Osteocyte (in vitro differentiated cells): Measurements from ENCODE around the gene RPLP2. TPM values are rescaled to one million over a fixed set of nuclear protein-coding genes. Genes with fewer than 3 reads are reported as not detected.

Source experiments
- DNase-seq: peaks from one replicate; pipeline ENCODE4 v3.0.0; 2021; ENCODE audit warnings: mixed read lengths; ENCODE audit not compliant: unreplicated experiment; ENCODE audit errors: extremely low spot score
- H3K27ac Mint-ChIP-seq: one replicate; pipeline ENCODE4 v1.8.0; 2021; ENCODE audit warnings: mild to moderate bottlenecking, mixed read lengths; ENCODE audit not compliant: unreplicated experiment
- H3K27me3 Mint-ChIP-seq: one replicate; pipeline ENCODE4 v1.8.0; 2021; ENCODE audit warnings: mixed read lengths; ENCODE audit not compliant: unreplicated experiment
- H3K36me3 Mint-ChIP-seq: one replicate; pipeline ENCODE4 v1.8.0; 2021; ENCODE audit warnings: mixed read lengths; ENCODE audit not compliant: unreplicated experiment
- H3K4me1 Mint-ChIP-seq: one replicate; pipeline ENCODE4 v1.8.0; 2021; ENCODE audit warnings: mixed read lengths; ENCODE audit not compliant: unreplicated experiment
- H3K4me3 Mint-ChIP-seq: one replicate; pipeline ENCODE4 v1.8.0; 2021; ENCODE audit warnings: mild to moderate bottlenecking, moderate library complexity, mixed read lengths; ENCODE audit not compliant: unreplicated experiment
- H3K9me3 Mint-ChIP-seq: one replicate; pipeline ENCODE4 v1.8.0; 2021; ENCODE audit warnings: mixed read lengths; ENCODE audit not compliant: unreplicated experiment
- CTCF ChIP-seq: fragments of 200-600 bp; sonication (generic); IDR thresholded peaks from 2 replicates; pipeline ENCODE4 v1.5.0; 2021; ENCODE audit warnings: antibody characterized with exemption, mild to moderate bottlenecking, moderate library complexity
- total RNA-seq: library from RNA; stranded (reverse); gene quantifications from 2 replicates; pipeline ENCODE4 v1.2.1, GENCODE V29; 2021

RPLP2 gene
- total RNA-seq, 1 donor from 2014 or later, result 1,500 TPM

- peaks cover 11% of the 10 kb centered on the region for H3K36me3 Mint-ChIP-seq
- no peak for DNase-seq
- H3K4me1 Mint-ChIP-seq, result peaks cover 24% of the 10 kb centered on the region
- no peaks in the 10 kb centered on the region for H3K27me3 Mint-ChIP-seq
- H3K9me3 Mint-ChIP-seq, result no peaks in the 10 kb centered on the region
- no peak for TF ChIP-seq CTCF
- no peak overlapping the region for H3K27ac Mint-ChIP-seq
- H3K4me3 Mint-ChIP-seq, result no peak overlapping the region
Measured at GRCh38 chr11:813456-814096, 3.8 kb downstream of the RPLP2 start.

DNA sequence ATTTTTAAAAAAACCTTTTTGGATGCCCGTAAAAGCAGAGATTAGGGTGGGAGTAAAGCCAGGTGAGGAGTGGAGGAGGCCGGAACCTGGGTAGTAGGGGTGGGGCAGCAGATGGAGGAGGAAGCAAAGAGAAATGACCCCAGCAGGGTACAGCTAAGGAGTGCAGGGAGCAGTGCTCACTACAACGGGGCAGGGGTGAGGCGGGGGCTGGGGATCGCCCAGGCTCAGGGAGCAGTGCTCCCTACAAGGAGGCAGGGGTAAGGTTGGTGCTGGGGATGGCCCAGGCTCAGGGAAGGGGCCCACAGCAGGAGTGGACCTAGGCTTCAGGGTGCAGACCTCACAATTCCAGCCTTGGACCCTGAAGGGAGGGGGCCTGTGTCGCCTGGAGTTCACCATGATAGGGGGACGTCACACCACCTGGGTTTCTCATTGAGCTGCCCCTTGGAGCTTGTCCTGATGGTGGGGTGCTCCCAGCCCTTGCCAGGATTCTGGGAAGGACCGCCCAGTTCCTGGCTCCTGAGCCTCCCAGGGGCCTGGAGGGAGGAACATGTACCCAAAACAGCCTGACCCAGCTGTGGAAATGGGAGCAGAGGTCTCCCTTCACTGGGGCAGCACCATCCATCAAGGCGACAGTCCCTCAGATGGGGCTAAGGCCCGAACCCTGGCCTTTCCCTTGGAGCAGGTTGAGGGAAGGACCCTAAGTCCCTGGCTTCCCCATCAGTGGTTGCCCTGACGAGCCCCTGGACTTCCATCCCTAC is 6.1 kb downstream of the RPLP2 start:
- Mint-ChIP-seq H3K27ac (no peak overlapping the region), H3K4me3 (no peak overlapping the region)

DNA sequence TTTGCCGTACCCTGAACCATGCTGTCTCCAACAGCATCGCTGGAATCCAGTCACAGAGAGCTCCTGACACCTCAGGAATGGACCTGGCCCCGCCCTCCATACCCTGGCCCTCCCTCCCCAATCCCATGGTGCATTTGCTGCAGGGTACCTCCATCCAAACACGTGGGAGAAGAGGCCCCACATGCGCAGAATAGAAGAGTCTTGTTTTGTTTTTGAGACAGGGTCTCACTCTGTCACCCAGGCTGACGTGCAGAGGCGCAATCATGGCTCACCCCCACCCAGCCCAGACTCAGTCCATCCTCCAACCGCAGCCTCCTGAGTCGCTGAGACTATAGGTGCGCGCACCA is 6.6 kb downstream of the RPLP2 start:
- Mint-ChIP-seq H3K27ac (no peak overlapping the region), H3K9me3 (no peaks in the 10 kb centered on the region), H3K4me3 (no peak overlapping the region), H3K36me3 (peaks cover 7% of the 10 kb centered on the region), H3K27me3 (no peaks in the 10 kb centered on the region), H3K4me1 (peaks cover 21% of the 10 kb centered on the region)
- no peak for DNase-seq
- no peak for TF ChIP-seq CTCF

More for the DNA sequence above, 6.1 kb downstream of the RPLP2 start:
- H3K36me3 Mint-ChIP-seq, result peaks cover 10% of the 10 kb centered on the region
- peaks cover 21% of the 10 kb centered on the region for H3K4me1 Mint-ChIP-seq
- no peaks in the 10 kb centered on the region for H3K27me3 Mint-ChIP-seq
- DNase-seq, result no peak
- H3K9me3 Mint-ChIP-seq, result no peaks in the 10 kb centered on the region
- TF ChIP-seq CTCF, result no peak

DNA sequence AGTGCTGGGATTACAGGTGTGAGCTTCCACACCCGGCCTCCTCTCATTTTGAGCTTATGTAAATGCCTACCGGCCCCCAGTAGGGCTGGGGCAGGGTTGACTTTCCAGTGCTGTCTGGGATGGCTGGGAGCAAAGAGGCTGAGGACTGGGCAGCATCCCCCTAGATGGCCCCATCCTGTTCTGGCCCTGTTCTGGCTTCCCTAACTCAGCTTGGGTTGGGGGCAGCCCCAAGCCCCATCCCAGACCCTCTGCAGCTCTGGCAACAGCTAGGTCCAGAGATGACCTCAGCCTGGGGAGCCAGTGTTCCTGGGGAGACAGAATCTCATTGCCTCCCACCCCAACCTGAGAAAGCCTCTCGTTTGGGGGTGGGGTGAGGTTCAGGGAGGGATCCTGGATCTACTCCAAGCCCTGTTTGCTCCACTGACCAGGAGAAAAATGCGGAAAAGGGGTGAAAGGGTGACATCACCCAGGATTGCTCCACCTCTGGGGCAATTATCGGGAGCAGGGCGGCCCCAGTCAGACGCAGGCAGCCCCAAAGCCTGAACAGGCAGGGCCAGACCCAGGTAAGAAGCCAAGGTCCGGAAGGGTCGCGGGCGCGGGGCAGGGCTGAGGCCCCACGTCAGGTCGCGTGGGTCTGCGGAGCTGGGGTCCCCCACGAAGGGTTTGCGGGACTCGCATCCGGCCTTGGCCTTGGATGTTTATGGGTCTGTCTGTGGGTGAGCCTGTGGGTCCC is 8.8 kb downstream of the RPLP2 start, which contains the start of gene PNPLA2:
TSS of gene PNPLA2 (plus strand) at position 519 of the 733 bp plus-strand sequence. CDS start 805 bp downstream, outside the sequence.
- Mint-ChIP-seq H3K27ac (peak within 1 kb of the TSS; percentile 44), H3K4me3 (peak within 1 kb of the TSS; percentile 83), H3K27me3 (no peaks in the 10 kb centered on the region), H3K4me1 (peaks cover 25% of the 10 kb centered on the region), H3K9me3 (no peaks in the 10 kb centered on the region), H3K36me3 (peaks cover 6% of the 10 kb centered on the region)
- TF ChIP-seq CTCF, result no peak
- DNase-seq, result no peak
